Medulla oblongata (tissue), 1 donor: ENCODE measurements around the gene AGPAT4.
"Not testable (repeated sequence)": the region's sequence is repeated elsewhere in the genome, so short reads cannot be mapped to it uniquely, and the experiment has no call there.

ENCODE experiments used
- DNase-seq: peaks from one replicate; pipeline ENCODE4 v3.0.0-alpha.2; 2015; ENCODE audit errors: extremely low spot score

AGPAT4 gene

GRCh38 chr6:161227004-161227960 lies 46.6 kb downstream of the AGPAT4 start:
- DNase-seq: no peak

DNA sequence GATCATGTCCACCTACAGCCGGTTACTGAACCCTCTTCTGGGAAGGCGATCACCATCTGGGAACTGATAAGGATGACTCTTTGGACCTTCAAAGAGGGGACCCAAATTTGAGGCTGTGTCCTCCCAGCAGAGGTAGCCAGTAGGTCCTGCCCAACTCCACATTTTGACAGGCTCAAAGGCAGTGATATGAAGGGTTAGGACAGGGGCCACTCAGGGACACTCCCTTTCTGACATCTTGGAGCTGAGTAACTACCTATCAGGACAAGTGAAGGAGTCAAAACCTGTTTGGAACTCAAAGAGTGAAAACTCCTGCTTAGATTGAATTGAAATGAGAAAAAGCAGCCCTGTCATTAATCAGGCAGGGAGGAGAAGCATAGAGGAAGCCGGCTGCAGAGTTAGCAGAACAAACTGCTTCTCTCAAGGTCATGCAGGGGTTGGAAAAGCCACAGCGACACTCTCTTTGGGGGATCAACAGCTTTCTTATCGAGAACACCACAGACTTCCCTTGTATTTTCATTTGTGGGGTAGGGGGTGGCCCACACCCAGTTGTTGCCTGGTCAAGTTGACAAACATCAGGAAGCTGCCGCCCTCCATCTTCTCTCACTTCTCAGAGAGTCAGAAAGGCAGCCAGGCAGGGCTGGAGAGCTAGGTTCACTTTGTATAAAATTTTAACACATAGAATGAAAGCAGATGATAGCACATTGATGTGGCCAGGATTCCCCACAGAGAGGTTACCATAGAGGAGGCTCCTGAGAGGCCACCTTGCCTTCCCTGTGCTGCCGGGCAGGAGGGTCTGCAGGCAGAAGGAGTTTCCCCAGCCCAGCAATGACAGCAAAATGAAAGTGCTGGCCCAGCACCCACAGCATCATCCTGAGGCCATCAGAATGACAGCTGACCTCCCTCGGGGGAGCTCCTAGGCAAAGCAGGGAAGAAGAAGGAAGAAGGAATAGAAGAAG lies 47.6 kb downstream of the AGPAT4 start:
- no peak for DNase-seq

GRCh38 chr6:161225681-161226008 lies 48.2 kb downstream of the AGPAT4 start:
- DNase-seq: no peak

DNA sequence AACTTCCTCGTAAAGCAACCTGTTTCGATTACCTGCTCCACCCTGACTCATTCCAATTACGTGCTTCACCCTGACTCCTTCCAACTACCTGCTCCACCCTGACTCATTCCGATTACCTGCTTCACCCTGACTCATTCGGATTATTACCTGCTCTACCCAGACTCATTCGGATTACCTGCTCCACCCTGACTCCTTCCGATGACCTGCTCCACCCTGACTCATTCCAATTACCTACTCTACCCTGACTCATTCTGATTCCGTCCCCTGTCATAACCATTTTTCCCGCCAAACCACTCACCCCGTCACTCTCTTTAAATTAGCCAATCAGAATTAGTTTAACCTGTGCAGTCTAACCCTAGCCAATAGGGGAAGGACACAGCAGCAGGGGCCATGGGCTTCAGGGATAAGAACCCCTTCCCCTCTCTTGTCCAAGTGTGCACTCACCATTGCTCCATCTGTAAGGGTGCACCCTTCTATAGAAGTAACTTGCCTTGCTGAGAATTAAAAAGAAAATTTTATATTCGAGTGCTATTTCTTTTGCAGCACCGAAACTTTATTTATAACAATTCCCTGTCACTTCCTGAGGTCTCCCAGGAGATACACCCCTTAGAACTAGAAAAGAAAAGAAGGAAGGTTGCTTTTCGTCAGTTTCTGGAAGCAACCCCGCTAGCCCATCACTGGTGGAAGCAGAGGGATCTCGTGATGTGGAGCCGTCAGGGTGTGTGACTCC lies 48.7 kb downstream of the AGPAT4 start:
- DNase-seq: not testable (repeated sequence)

- DNase-seq: no peak
Observed at GRCh38 chr6:161223646-161224045, 50.2 kb downstream of the AGPAT4 start.

GRCh38 chr6:161222706-161223234 lies 51.1 kb downstream of the AGPAT4 start:
- DNase-seq: no peak

DNA sequence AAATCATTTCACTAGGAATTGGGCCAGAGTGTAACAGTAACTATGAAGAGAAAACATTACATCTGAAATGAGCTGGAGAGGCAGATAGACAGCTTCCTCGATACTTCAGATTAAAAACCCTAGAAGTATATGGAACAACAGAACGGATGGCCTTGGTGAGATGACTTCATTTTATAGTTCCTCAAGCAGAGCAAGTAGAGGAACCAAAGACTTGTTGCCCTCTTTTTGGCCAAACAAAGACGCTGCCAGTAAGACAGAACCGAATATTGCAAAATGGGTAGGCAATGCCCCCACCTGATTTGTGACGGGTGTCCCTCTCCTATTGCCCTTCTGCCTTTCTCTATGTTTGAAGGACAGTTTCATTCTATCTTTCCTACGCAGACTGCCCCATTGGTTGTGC lies 53.5 kb downstream of the AGPAT4 start:
- no peak for DNase-seq

GRCh38 chr6:161219680-161220079 lies 54.2 kb downstream of the AGPAT4 start:
- no peak for DNase-seq

- DNase-seq: no peak
Observed at GRCh38 chr6:161218222-161218621, 55.6 kb downstream of the AGPAT4 start.

DNA sequence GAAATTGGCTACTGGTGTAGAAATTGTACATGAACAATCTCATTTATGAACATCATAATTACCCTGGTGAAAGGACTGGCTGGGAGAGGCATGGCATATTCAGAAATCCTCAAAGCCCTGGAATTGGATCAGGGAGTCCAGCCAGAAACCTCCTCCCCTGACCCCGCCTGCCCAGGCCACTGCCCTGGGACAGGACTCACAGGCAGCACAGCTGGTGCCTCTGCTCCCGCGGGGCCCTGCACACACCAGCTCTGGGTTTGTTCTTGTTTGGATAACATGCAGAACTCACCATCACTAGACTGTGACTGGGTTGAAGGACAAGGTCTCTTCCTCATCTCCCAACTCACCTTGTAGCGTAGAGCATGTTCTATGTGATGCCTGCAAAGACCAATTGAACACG lies 56.2 kb downstream of the AGPAT4 start:
- DNase-seq: no peak

- DNase-seq: no peak
Observed at GRCh38 chr6:161216616-161217205, 57.1 kb downstream of the AGPAT4 start.

- no peak for DNase-seq
Observed at GRCh38 chr6:161215876-161216615, 57.8 kb downstream of the AGPAT4 start.

GRCh38 chr6:161215193-161215592 lies 58.7 kb downstream of the AGPAT4 start:
- no peak for DNase-seq

- no peak for DNase-seq
Observed at GRCh38 chr6:161214722-161215121, 59.1 kb downstream of the AGPAT4 start.

- no peak for DNase-seq
Observed at GRCh38 chr6:161212902-161213301, 61.0 kb downstream of the AGPAT4 start.

DNA sequence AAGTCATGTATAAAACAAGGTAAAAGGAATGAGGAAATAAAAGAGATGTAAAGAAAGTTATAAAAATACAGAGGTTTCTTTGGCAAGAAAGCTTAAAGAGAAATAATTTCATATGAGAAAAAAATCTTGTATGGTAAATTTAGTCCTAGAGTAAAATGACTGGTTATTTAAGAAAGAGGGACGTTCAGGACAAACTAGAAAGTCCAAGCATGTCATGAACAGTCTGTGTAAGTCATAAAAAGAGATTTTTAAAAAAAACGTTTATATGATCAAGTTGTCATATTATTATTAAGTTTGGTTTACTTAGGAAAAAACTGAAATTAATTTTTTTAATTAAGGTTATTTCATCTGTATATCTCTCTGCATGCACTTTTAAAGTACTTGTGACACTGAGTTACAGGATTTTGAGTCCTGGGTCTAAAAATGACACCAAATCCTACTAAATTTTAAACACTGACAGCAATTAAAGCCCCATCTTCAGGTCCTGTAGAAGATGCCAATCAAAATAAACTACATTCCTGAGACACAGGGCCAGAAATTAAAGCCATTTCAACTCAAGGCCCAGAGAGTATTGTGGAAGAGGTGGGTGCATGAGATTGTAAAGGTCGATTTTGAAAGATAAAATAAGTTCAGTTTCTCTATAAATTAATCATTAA lies 62.4 kb downstream of the AGPAT4 start:
- DNase-seq: no peak

- no peak for DNase-seq
Observed at GRCh38 chr6:161210857-161211256, 63.0 kb downstream of the AGPAT4 start.

DNA sequence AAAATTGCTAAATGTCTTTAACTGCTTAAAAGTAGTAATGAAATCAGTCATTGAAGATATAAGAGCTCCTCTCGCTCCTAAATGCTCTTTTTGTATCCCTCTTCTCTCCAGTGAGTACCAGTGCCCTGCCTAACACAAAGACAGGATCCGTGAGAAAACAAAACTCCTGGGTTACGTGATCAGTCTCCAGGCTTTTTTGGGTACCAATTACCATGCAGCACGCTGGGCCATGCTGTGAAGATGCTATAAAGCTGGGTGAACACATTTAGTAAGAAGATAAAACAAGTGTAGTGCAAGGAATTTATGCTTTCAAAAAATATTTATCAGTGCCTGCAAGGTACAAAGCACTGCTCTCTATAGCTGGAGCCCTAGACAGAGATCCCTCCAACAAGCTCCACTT lies 66.7 kb downstream of the AGPAT4 start:
- DNase-seq: no peak

GRCh38 chr6:161204866-161205557 lies 68.8 kb downstream of the AGPAT4 start:
- DNase-seq: no peak
